SU-DHL-6 (cell line): ENCODE data around the gene CRIM1.

Source experiments
- H2AFZ ChIP-seq: fragments of 200-600 bp; sonication (generic); 2 replicates; pipeline ENCODE4 v1.6.1; 2014; ENCODE audit warnings: low read depth, mild to moderate bottlenecking, moderate library complexity, mixed read lengths, antibody characterized with exemption, low read length; ENCODE audit not compliant: severe bottlenecking
- H3F3A ChIP-seq: fragments of 200-600 bp; shearing (Covaris generic); 2 replicates; pipeline ENCODE4 v1.6.0; 2016; ENCODE audit warnings: antibody characterized with exemption, mild to moderate bottlenecking; ENCODE audit not compliant: insufficient read depth
- H3K27ac ChIP-seq: fragments of 200-600 bp; sonication (generic); 2 replicates; pipeline ENCODE4 v1.5.1; 2016; ENCODE audit warnings: low read depth, mild to moderate bottlenecking, low read length, moderate library complexity, mixed read lengths
- H3K27me3 ChIP-seq: fragments of 200-600 bp; sonication (generic), shearing (Covaris generic); 2 replicates; pipeline ENCODE4 v1.6.0; 2014; ENCODE audit warnings: mild to moderate bottlenecking, low read length
- H3K36me3 ChIP-seq: fragments of 200-600 bp; sonication (generic); 2 replicates; pipeline ENCODE4 v1.6.1; 2014; ENCODE audit warnings: mild to moderate bottlenecking, low read length, mixed read lengths
- H3K4me2 ChIP-seq: fragments of 300-600, 200-600 bp; shearing (Covaris generic), sonication (generic); 2 replicates; pipeline ENCODE4 v1.6.0; 2014; ENCODE audit warnings: low read length, low read depth, mild to moderate bottlenecking; ENCODE audit not compliant: poor library complexity, severe bottlenecking
- H3K4me3 ChIP-seq: fragments of 200-600 bp; sonication (generic); 2 replicates; pipeline ENCODE4 v1.5.1; 2014; ENCODE audit warnings: antibody characterized with exemption, low read length, mild to moderate bottlenecking, mixed read lengths; ENCODE audit not compliant: insufficient read depth, poor library complexity, severe bottlenecking
- H3K79me2 ChIP-seq: fragments of 200-600 bp; sonication (generic); 2 replicates; pipeline ENCODE4 v1.6.1; 2014; ENCODE audit warnings: mild to moderate bottlenecking, low read length, moderate library complexity; ENCODE audit not compliant: insufficient read depth
- H3K9ac ChIP-seq: fragments of 200-600 bp; sonication (generic); 2 replicates; pipeline ENCODE4 v1.7.0; 2014; ENCODE audit warnings: mild to moderate bottlenecking, low read length
- H3K9me2 ChIP-seq: fragments of 200-600 bp; sonication (generic); replicated peaks from 2 replicates; pipeline ENCODE4 v1.6.1; 2014; ENCODE audit warnings: low read length; ENCODE audit not compliant: insufficient read depth
- H3K9me3 ChIP-seq: fragments of 200-600 bp; sonication (generic); 2 replicates; pipeline ENCODE4 v1.6.1; 2014; ENCODE audit warnings: low read length, mixed read lengths; ENCODE audit not compliant: insufficient read depth
- H4K20me1 ChIP-seq: fragments of 200-600 bp; sonication (generic); 2 replicates; pipeline ENCODE4 v1.6.1; 2014; ENCODE audit warnings: low read depth, mild to moderate bottlenecking, antibody characterized with exemption, low read length, moderate library complexity, mixed read lengths
- CTCF ChIP-seq: fragments of 200-600 bp; sonication (generic); IDR thresholded peaks from one replicate; pipeline ENCODE4 v1.5.1; 2017; ENCODE audit warnings: antibody characterized with exemption, mild to moderate bottlenecking, low read length, moderate library complexity; ENCODE audit not compliant: insufficient read depth, poor library complexity, severe bottlenecking
- EZH2phosphoT487 ChIP-seq: fragments of 200-600 bp; sonication (generic), shearing (Covaris generic); conservative IDR thresholded peaks from 2 replicates; pipeline ENCODE4 v1.6.1; 2018; ENCODE audit warnings: mild to moderate bottlenecking, antibody characterized with exemption, low read length, moderate library complexity, mixed read lengths

The CRIM1 gene

GRCh38 chr2:36458106-36458505 lies 102.5 kb downstream of the CRIM1 start:
- H3K9ac ChIP-seq: no peak overlapping the region
- no peaks in the 10 kb centered on the region for H3K9me2 ChIP-seq
- no peaks in the 10 kb centered on the region for H3K36me3 ChIP-seq
- TF ChIP-seq EZH2phosphoT487 (no peak), CTCF (no peak)
- H3K27me3 ChIP-seq: 0 out of 2 replicates have a peak, but pooled peaks cover 3% of the 10 kb centered on the region
- H3K79me2 ChIP-seq: no peaks in the 10 kb centered on the region
- H2AFZ ChIP-seq: no peak overlapping the region
- H3K9me3 ChIP-seq: no peaks in the 10 kb centered on the region
- H3K4me2 ChIP-seq: no peak overlapping the region
- no peaks in the 10 kb centered on the region for H3F3A ChIP-seq
- no peak overlapping the region for H3K27ac ChIP-seq
- H3K4me3 ChIP-seq: no peak overlapping the region
- H4K20me1 ChIP-seq: no peaks in the 10 kb centered on the region

GRCh38 chr2:36459725-36460137 lies 104.2 kb downstream of the CRIM1 start:
- no peak overlapping the region for H3K9ac ChIP-seq
- no peak overlapping the region for H2AFZ ChIP-seq
- H3K9me2 ChIP-seq: no peaks in the 10 kb centered on the region
- 0 out of 2 replicates have a peak, but pooled peaks cover 3% of the 10 kb centered on the region for H3K27me3 ChIP-seq
- no peaks in the 10 kb centered on the region for H3K36me3 ChIP-seq
- H3K4me3 ChIP-seq: no peak overlapping the region
- TF ChIP-seq CTCF (no peak), EZH2phosphoT487 (no peak)
- no peaks in the 10 kb centered on the region for H4K20me1 ChIP-seq
- no peak overlapping the region for H3K27ac ChIP-seq
- H3K79me2 ChIP-seq: no peaks in the 10 kb centered on the region
- no peaks in the 10 kb centered on the region for H3K9me3 ChIP-seq
- no peaks in the 10 kb centered on the region for H3F3A ChIP-seq
- no peak overlapping the region for H3K4me2 ChIP-seq

- no peak overlapping the region for H2AFZ ChIP-seq
- no peaks in the 10 kb centered on the region for H3F3A ChIP-seq
- no peak overlapping the region for H3K9ac ChIP-seq
Observed at GRCh38 chr2:36461039-36461681, 105.6 kb downstream of the CRIM1 start.

More at GRCh38 chr2:36461039-36461681, 105.6 kb downstream of the CRIM1 start:
- H3K9me3 ChIP-seq: no peaks in the 10 kb centered on the region
- 0 out of 2 replicates have a peak, but pooled peaks cover 3% of the 10 kb centered on the region for H3K27me3 ChIP-seq
- TF ChIP-seq CTCF: no peak
- H3K4me2 ChIP-seq: no peak overlapping the region
- no peaks in the 10 kb centered on the region for H4K20me1 ChIP-seq
- no peak overlapping the region for H3K27ac ChIP-seq
- no peaks in the 10 kb centered on the region for H3K9me2 ChIP-seq
- no peak overlapping the region for H3K4me3 ChIP-seq
- H3K36me3 ChIP-seq: no peaks in the 10 kb centered on the region
- H3K79me2 ChIP-seq: no peaks in the 10 kb centered on the region
